SK-N-SH treated with all-trans-retinoic acid at 6 μM for 48 hours (cell line): Measurements from ENCODE around the gene YIPF4.
"Not testable (repeated sequence)": the region's sequence is repeated elsewhere in the genome, so short reads cannot be mapped to it uniquely, and the experiment has no call there.

Experiments used
- ATAC-seq: fragments of 200-7000 bp; cut with Tn5 transposase; 3 replicates; pipeline ENCODE4 v1.9.1; 2020; ENCODE audit warnings: mild to moderate bottlenecking, moderate library complexity
- BACH2 ChIP-seq: fragments of 250-450 bp; sonication (Bioruptor Pico); IDR thresholded peaks from 2 replicates; pipeline ENCODE4 v1.9.0; 2021; ENCODE audit warnings: mild to moderate bottlenecking, borderline replicate concordance
- CSDC2 ChIP-seq: fragments of 250-450 bp; sonication (Bioruptor Pico); IDR thresholded peaks from 2 replicates; pipeline ENCODE4 v1.5.0; 2020; ENCODE audit warnings: mild to moderate bottlenecking, moderate library complexity
- GLIS3 ChIP-seq: fragments of 250-450 bp; sonication (Bioruptor Pico); IDR thresholded peaks from 2 replicates; pipeline ENCODE4 v1.5.0; 2020; ENCODE audit warnings: mild to moderate bottlenecking, moderate library complexity
- OSR1 ChIP-seq: fragments of 250-450 bp; sonication (Bioruptor Pico); IDR thresholded peaks from 2 replicates; pipeline ENCODE4 v1.8.0; 2022; ENCODE audit warnings: moderate library complexity, mild to moderate bottlenecking, inconsistent platforms
- PPARA ChIP-seq: fragments of 250-450 bp; sonication (Bioruptor Pico); IDR thresholded peaks from 2 replicates; pipeline ENCODE4 v1.5.0; 2020; ENCODE audit warnings: mild to moderate bottlenecking, borderline replicate concordance
- SNAI2 ChIP-seq: fragments of 250-450 bp; sonication (Bioruptor Pico); IDR thresholded peaks from 2 replicates; pipeline ENCODE4 v1.5.0; 2020; ENCODE audit warnings: mild to moderate bottlenecking, moderate library complexity
- TCF4 ChIP-seq: fragments of 250-450 bp; sonication (Bioruptor Pico); IDR thresholded peaks from 2 replicates; pipeline ENCODE4 v1.8.0; 2021; ENCODE audit warnings: mild to moderate bottlenecking, moderate library complexity, borderline replicate concordance
- TOX ChIP-seq: fragments of 250-450 bp; sonication (Bioruptor Pico); IDR thresholded peaks from 2 replicates; pipeline ENCODE4 v1.8.0; 2021; ENCODE audit warnings: mild to moderate bottlenecking, moderate library complexity, borderline replicate concordance
- ZC3H10 ChIP-seq: fragments of 250-450 bp; sonication (Bioruptor Pico); IDR thresholded peaks from 2 replicates; pipeline ENCODE4 v1.5.1; 2021; ENCODE audit warnings: mild to moderate bottlenecking, moderate library complexity
- ZFP3 ChIP-seq: fragments of 250-450 bp; sonication (Bioruptor Pico); IDR thresholded peaks from 2 replicates; pipeline ENCODE4 v1.5.0; 2020; ENCODE audit warnings: mild to moderate bottlenecking, moderate library complexity
- ZNF70 ChIP-seq: fragments of 450-650 bp; formaldehyde crosslinking; IDR thresholded peaks from 2 replicates; pipeline ENCODE4 v1.5.0; 2020; ENCODE audit warnings: mild to moderate bottlenecking, moderate library complexity
- ZNF8 ChIP-seq: fragments of 450-650 bp; formaldehyde crosslinking; IDR thresholded peaks from 2 replicates; pipeline ENCODE4 v1.5.0; 2020; ENCODE audit warnings: mild to moderate bottlenecking, moderate library complexity
- TF ChIP-seq, protein P1 (sequence below): fragments of 250-450 bp; sonication (Bioruptor Pico); IDR thresholded peaks from 2 replicates; pipeline ENCODE4 v1.5.0; 2020; ENCODE audit warnings: mild to moderate bottlenecking, moderate library complexity
- TF ChIP-seq, protein P2 (sequence below): fragments of 250-450 bp; sonication (Bioruptor Pico); IDR thresholded peaks from 2 replicates; pipeline ENCODE4 v1.8.0; 2020; ENCODE audit warnings: mild to moderate bottlenecking, moderate library complexity, borderline replicate concordance
- TF ChIP-seq, protein P3 (sequence below): fragments of 250-450 bp; sonication (Bioruptor Pico); IDR thresholded peaks from 2 replicates; pipeline ENCODE4 v1.5.1; 2020; ENCODE audit warnings: low read depth, mild to moderate bottlenecking, moderate library complexity

YIPF4 gene

GRCh38 chr2:32271063-32271462 is 6.6 kb upstream of the YIPF4 start:
- ATAC-seq, result no peak
- TF ChIP-seq ZNF8 (CRISPR knock-in tag), result no peak
- TF ChIP-seq, protein P1, sequence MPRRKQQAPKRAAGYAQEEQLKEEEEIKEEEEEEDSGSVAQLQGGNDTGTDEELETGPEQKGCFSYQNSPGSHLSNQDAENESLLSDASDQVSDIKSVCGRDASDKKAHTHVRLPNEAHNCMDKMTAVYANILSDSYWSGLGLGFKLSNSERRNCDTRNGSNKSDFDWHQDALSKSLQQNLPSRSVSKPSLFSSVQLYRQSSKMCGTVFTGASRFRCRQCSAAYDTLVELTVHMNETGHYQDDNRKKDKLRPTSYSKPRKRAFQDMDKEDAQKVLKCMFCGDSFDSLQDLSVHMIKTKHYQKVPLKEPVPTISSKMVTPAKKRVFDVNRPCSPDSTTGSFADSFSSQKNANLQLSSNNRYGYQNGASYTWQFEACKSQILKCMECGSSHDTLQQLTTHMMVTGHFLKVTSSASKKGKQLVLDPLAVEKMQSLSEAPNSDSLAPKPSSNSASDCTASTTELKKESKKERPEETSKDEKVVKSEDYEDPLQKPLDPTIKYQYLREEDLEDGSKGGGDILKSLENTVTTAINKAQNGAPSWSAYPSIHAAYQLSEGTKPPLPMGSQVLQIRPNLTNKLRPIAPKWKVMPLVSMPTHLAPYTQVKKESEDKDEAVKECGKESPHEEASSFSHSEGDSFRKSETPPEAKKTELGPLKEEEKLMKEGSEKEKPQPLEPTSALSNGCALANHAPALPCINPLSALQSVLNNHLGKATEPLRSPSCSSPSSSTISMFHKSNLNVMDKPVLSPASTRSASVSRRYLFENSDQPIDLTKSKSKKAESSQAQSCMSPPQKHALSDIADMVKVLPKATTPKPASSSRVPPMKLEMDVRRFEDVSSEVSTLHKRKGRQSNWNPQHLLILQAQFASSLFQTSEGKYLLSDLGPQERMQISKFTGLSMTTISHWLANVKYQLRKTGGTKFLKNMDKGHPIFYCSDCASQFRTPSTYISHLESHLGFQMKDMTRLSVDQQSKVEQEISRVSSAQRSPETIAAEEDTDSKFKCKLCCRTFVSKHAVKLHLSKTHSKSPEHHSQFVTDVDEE (CRISPR knock-in tag), result no peak
- TF ChIP-seq TCF4, result no peak
- no peak for TF ChIP-seq CSDC2
- no peak for TF ChIP-seq ZNF70 (CRISPR knock-in tag)
- TF ChIP-seq, protein P2, sequence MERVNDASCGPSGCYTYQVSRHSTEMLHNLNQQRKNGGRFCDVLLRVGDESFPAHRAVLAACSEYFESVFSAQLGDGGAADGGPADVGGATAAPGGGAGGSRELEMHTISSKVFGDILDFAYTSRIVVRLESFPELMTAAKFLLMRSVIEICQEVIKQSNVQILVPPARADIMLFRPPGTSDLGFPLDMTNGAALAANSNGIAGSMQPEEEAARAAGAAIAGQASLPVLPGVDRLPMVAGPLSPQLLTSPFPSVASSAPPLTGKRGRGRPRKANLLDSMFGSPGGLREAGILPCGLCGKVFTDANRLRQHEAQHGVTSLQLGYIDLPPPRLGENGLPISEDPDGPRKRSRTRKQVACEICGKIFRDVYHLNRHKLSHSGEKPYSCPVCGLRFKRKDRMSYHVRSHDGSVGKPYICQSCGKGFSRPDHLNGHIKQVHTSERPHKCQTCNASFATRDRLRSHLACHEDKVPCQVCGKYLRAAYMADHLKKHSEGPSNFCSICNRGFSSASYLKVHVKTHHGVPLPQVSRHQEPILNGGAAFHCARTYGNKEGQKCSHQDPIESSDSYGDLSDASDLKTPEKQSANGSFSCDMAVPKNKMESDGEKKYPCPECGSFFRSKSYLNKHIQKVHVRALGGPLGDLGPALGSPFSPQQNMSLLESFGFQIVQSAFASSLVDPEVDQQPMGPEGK, result no peak
- TF ChIP-seq SNAI2, result no peak
- TF ChIP-seq ZFP3 (CRISPR knock-in tag), result no peak
- TF ChIP-seq OSR1 (CRISPR knock-in tag), result no peak
- TF ChIP-seq BACH2 (CRISPR knock-in tag), result no peak
- TF ChIP-seq, all 23 proteins: peak for 0

GRCh38 chr2:32272279-32272678 is 5.4 kb upstream of the YIPF4 start:
- no peak for ATAC-seq
- TF ChIP-seq BACH2 (CRISPR knock-in tag) (no peak), ZC3H10 (no peak), GLIS3 (CRISPR knock-in tag) (no peak)
- TF ChIP-seq, protein P3, sequence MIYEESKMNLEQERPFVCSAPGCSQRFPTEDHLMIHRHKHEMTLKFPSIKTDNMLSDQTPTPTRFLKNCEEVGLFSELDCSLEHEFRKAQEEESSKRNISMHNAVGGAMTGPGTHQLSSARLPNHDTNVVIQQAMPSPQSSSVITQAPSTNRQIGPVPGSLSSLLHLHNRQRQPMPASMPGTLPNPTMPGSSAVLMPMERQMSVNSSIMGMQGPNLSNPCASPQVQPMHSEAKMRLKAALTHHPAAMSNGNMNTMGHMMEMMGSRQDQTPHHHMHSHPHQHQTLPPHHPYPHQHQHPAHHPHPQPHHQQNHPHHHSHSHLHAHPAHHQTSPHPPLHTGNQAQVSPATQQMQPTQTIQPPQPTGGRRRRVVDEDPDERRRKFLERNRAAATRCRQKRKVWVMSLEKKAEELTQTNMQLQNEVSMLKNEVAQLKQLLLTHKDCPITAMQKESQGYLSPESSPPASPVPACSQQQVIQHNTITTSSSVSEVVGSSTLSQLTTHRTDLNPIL (CRISPR knock-in tag), result no peak

DNA sequence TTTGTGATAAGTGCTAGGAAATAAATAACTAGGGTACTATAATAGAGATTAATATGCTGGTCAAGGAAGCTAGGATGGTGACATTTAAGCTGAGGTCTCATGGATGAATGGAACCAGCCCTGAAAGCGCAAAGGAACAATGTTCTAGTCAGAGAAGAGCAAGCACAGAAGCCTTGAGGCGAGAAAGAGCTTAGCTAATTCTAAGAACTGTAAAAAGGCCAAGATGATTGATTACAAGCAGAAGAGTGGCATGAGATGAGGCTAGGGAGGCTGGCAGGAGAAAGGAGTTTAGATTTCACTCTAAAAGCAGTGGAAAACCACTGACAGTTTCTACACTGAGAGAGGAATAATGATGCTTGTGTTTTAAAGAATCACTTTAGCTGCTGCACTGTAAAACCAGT is 3.4 kb upstream of the YIPF4 start:
- TF ChIP-seq, protein P1 (CRISPR knock-in tag), result no peak
- TF ChIP-seq SNAI2 (no peak), ZNF8 (CRISPR knock-in tag) (no peak), ZNF70 (CRISPR knock-in tag) (no peak), TOX (no peak), PPARA (no peak)
- TF ChIP-seq, protein P3 (CRISPR knock-in tag), result no peak
- TF ChIP-seq, protein P2, result no peak
- no peak for ATAC-seq

GRCh38 chr2:32275790-32276189 is 1.9 kb upstream of the YIPF4 start:
- ATAC-seq, result not testable (repeated sequence)
